Osteoblast (primary cell): ENCODE results near the gene IQCM. TPM values are rescaled to one million over a fixed set of nuclear protein-coding genes. Genes with fewer than 3 reads are reported as not detected.
"Not testable (repeated sequence)": the region's sequence is repeated elsewhere in the genome, so short reads cannot be mapped to it uniquely, and the experiment has no call there.

Experiments
- DNase-seq: peaks from one replicate; pipeline ENCODE4 v3.0.0; 2011; ENCODE audit warnings: low spot score, mixed read lengths; ENCODE audit not compliant: insufficient read length; ENCODE audit errors: missing footprints
- H2AFZ ChIP-seq: 2 replicates; pipeline ENCODE4 v1.6.0; 2011; ENCODE audit warnings: mild to moderate bottlenecking, low read length
- H3K27ac ChIP-seq: 2 replicates; pipeline ENCODE4 v1.5.1; 2011; ENCODE audit warnings: mild to moderate bottlenecking, low read depth, low read length, moderate library complexity
- H3K27me3 ChIP-seq: 2 replicates; pipeline ENCODE4 v1.6.0; 2012; ENCODE audit warnings: mild to moderate bottlenecking, control low read depth, inconsistent platforms, low read length, moderate library complexity; ENCODE audit not compliant: insufficient read depth
- H3K36me3 ChIP-seq: 2 replicates; pipeline ENCODE4 v1.5.1; 2011; ENCODE audit warnings: mild to moderate bottlenecking, low read length, control low read depth, moderate library complexity; ENCODE audit not compliant: insufficient read depth
- H3K4me1 ChIP-seq: 2 replicates; pipeline ENCODE4 v1.5.1; 2011; ENCODE audit warnings: mild to moderate bottlenecking, low read length, control low read depth, moderate library complexity; ENCODE audit not compliant: insufficient read depth
- H3K4me2 ChIP-seq: 2 replicates; pipeline ENCODE4 v1.6.0; 2011; ENCODE audit warnings: mild to moderate bottlenecking, low read length; ENCODE audit not compliant: insufficient read depth
- H3K4me3 ChIP-seq: fragments of 200-600 bp; sonication (generic); 3 replicates; pipeline ENCODE4 v1.5.1; 2012; ENCODE audit warnings: mild to moderate bottlenecking, low read length, inconsistent platforms; ENCODE audit not compliant: insufficient read depth
- H3K79me2 ChIP-seq: 2 replicates; pipeline ENCODE4 v1.6.0; 2012; ENCODE audit warnings: mild to moderate bottlenecking, low read length, control low read depth, inconsistent platforms; ENCODE audit not compliant: insufficient read depth
- H3K9me3 ChIP-seq: 2 replicates; pipeline ENCODE4 v1.5.1; 2011; ENCODE audit warnings: low read depth, low read length, control low read depth
- H4K20me1 ChIP-seq: 2 replicates; pipeline ENCODE4 v1.6.0; 2012; ENCODE audit warnings: mild to moderate bottlenecking, low read length, control low read depth; ENCODE audit not compliant: insufficient read depth
- total RNA-seq: library from RNA; depleted of rRNA; stranded (reverse); fragments of >200 nt; gene quantifications from 2 replicates; pipeline ENCODE4 v1.2.3, GENCODE V29; 2012
- TF ChIP-seq, protein P1 (sequence below): IDR thresholded peaks from 2 replicates; pipeline ENCODE4 v1.5.1; 2011; ENCODE audit warnings: mild to moderate bottlenecking, low read depth, low read length, moderate library complexity; ENCODE audit errors: extremely low read depth

Gene IQCM
- total RNA-seq, 1 donor, result not detected

DNA sequence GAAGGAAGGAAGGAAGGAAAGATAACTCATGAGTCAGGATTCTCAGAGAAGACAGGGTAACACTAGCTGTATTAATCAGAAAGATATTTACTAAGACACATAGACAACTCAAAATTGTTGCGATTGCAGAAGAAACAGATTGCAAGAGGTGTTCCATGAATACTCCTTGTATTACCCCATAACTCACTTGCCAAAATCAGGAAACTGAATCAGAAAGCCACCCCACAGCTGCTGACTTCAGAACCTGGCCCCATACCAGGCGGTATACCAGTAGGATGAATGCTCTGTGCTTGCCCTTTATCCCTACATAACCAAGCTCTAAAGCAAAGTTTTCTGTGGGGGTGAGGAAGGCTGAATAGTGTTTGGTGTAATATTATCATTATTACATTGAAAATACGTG lies 468.5 kb downstream of the IQCM start:
- Histone ChIP-seq H3K36me3 (no peaks in the 10 kb centered on the region), H2AFZ (no peak overlapping the region)

DNA sequence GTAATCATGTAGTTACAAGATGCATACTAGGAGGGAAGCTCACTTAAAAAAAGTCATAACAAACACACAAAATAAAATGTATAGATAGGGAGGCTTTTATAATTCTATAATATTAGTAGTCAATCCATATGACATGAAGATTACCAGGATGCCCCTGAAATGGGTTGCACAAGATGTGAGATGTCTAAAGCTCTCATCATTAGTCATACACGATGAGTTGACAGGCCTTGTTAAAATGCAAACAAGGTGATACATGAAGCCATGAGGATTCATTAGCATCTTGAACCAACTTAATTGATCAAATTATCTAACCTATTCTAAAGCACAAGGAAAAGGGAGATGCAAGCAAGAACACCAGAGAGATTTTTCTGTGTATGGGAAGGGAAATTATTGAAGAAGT lies 470.2 kb downstream of the IQCM start:
- TF ChIP-seq, protein P1, sequence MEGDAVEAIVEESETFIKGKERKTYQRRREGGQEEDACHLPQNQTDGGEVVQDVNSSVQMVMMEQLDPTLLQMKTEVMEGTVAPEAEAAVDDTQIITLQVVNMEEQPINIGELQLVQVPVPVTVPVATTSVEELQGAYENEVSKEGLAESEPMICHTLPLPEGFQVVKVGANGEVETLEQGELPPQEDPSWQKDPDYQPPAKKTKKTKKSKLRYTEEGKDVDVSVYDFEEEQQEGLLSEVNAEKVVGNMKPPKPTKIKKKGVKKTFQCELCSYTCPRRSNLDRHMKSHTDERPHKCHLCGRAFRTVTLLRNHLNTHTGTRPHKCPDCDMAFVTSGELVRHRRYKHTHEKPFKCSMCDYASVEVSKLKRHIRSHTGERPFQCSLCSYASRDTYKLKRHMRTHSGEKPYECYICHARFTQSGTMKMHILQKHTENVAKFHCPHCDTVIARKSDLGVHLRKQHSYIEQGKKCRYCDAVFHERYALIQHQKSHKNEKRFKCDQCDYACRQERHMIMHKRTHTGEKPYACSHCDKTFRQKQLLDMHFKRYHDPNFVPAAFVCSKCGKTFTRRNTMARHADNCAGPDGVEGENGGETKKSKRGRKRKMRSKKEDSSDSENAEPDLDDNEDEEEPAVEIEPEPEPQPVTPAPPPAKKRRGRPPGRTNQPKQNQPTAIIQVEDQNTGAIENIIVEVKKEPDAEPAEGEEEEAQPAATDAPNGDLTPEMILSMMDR, result no peak
- Histone ChIP-seq H3K27me3 (no peaks in the 10 kb centered on the region), H2AFZ (no peak overlapping the region), H3K27ac (no peak overlapping the region), H3K79me2 (no peaks in the 10 kb centered on the region), H3K4me2 (no peak overlapping the region), H3K4me1 (no peaks in the 10 kb centered on the region), H4K20me1 (no peaks in the 10 kb centered on the region), H3K36me3 (no peaks in the 10 kb centered on the region), H3K9me3 (no peaks in the 10 kb centered on the region), H3K4me3 (no peak overlapping the region)
- DNase-seq, result no peak

More for the DNA sequence above, 468.5 kb downstream of the IQCM start:
- Histone ChIP-seq H3K9me3 (no peaks in the 10 kb centered on the region), H3K79me2 (no peaks in the 10 kb centered on the region), H3K4me2 (no peak overlapping the region), H3K4me1 (no peaks in the 10 kb centered on the region), H3K27ac (no peak overlapping the region), H4K20me1 (no peaks in the 10 kb centered on the region), H3K27me3 (no peaks in the 10 kb centered on the region), H3K4me3 (no peak overlapping the region)
- no peak for DNase-seq
- TF ChIP-seq, protein P1, result no peak

DNA sequence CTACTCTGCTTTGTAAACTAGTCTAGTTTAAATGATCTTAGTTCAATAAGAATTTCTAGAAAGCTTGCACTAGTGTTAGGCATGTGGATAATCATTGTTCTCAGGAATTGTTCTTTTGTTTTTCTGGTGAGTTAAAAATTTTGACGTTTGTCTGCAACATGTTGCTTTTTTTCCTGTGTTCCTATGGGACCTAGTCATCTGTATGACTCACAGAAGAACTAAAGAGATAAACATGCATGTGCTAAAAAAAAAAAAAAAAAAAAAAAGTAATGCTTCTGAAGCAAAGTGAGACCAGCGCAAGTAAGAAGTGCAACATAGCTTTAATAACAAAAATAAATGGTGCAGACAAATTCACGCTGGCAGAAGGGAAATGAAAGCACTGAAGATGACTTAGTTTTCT lies 471.2 kb downstream of the IQCM start:
- TF ChIP-seq, protein P1, result no peak
- Histone ChIP-seq H3K27ac (no peak overlapping the region), H3K9me3 (no peaks in the 10 kb centered on the region), H3K4me1 (no peaks in the 10 kb centered on the region), H3K4me2 (no peak overlapping the region), H3K27me3 (no peaks in the 10 kb centered on the region), H3K36me3 (no peaks in the 10 kb centered on the region), H3K79me2 (no peaks in the 10 kb centered on the region), H3K4me3 (no peak overlapping the region), H2AFZ (no peak overlapping the region), H4K20me1 (no peaks in the 10 kb centered on the region)
- no peak for DNase-seq

DNA sequence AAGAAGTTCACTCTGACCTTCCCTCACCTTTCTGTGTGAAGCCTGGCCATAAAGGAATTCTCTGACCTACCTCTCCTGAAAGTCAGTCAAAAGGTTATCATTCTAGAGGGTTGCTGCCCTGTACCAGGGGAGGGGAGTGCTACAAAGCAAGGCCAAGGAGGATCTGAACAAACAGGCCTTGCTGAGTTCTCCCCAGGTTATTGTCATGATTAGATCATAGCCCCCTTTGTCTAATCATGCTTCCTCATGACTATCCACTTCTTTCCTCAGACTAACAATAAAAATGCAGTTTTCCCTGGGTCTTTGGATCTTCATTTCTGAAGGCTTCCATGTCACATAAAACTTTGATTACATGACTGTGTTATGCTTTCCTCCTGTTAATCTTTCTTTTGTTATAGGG lies 472.0 kb downstream of the IQCM start:
- no peak for DNase-seq
- Histone ChIP-seq H3K27me3 (no peaks in the 10 kb centered on the region), H3K27ac (no peak overlapping the region), H3K36me3 (no peaks in the 10 kb centered on the region), H3K79me2 (no peaks in the 10 kb centered on the region), H3K9me3 (no peaks in the 10 kb centered on the region), H2AFZ (no peak overlapping the region), H3K4me1 (no peaks in the 10 kb centered on the region), H3K4me2 (no peak overlapping the region), H4K20me1 (no peaks in the 10 kb centered on the region), H3K4me3 (no peak overlapping the region)
- TF ChIP-seq, protein P1, result no peak

DNA sequence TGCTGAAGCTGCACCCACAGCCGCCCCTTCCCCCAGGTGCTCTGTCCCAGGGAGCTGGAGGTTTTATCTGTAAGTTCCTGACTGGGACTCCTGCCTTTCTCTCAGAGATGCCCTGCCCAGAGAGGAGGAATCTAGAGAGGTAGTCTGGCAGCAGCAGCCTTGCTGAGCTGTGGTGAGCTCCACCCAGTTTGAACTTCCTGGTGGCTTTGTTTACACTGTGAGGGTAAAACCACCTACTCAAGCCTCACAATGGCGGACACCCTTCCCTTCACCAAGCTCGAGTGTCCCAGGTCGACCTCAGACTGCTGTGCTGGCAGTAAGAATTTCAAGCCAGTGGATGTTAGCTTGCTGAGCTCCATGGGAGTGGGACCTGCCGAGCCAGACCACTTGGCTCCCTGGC lies 474.5 kb downstream of the IQCM start:
- not testable (repeated sequence) for H2AFZ ChIP-seq, H4K20me1 ChIP-seq, H3K27ac ChIP-seq, H3K79me2 ChIP-seq, H3K36me3 ChIP-seq, H3K9me3 ChIP-seq, H3K27me3 ChIP-seq, DNase-seq, H3K4me1 ChIP-seq, H3K4me3 ChIP-seq, H3K4me2 ChIP-seq
